Epithelial cell of prostate (primary cell): ENCODE measurements around the gene ACVR1.
"Not testable (repeated sequence)": the region's sequence is repeated elsewhere in the genome, so short reads cannot be mapped to it uniquely, and the experiment has no call there.

Experiments
- DNase-seq: peaks from one replicate; pipeline ENCODE4 v3.0.0-alpha.2; 2011; ENCODE audit warnings: low read depth, low spot score
- H3K27ac ChIP-seq: fragments of 450-650 bp; 2 replicates; pipeline ENCODE4 v1.5.1; 2017; ENCODE audit warnings: mild to moderate bottlenecking

The ACVR1 gene

DNA sequence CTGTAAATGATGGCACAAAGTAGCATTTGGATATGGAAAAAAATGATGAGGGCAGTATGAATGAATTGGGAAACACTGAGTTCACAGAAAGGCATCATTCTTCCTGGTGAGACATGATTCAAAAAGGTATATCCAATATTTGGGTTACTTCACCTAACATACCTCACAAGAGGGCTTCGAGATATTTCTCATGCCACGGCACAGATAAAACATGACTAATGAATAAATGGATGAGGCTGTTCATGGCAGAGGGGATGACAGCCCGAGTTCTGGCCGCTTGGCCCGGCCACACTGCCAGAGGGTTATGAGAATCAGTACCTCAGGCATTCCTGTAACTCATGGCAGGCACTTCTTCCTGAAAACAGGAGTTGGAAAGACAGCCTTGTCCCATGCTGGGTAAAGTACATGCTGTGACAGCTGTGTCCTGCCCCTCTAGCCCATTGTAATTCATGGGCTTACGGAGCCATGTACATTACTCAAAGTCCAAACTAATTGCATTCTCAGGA, 131.5 kb downstream of the ACVR1 start:
- no peak for DNase-seq
- no peak overlapping the region for H3K27ac ChIP-seq

GRCh38 chr2:157743051-157743450, 133.1 kb downstream of the ACVR1 start:
- H3K27ac ChIP-seq: no peak overlapping the region
- no peak for DNase-seq

DNA sequence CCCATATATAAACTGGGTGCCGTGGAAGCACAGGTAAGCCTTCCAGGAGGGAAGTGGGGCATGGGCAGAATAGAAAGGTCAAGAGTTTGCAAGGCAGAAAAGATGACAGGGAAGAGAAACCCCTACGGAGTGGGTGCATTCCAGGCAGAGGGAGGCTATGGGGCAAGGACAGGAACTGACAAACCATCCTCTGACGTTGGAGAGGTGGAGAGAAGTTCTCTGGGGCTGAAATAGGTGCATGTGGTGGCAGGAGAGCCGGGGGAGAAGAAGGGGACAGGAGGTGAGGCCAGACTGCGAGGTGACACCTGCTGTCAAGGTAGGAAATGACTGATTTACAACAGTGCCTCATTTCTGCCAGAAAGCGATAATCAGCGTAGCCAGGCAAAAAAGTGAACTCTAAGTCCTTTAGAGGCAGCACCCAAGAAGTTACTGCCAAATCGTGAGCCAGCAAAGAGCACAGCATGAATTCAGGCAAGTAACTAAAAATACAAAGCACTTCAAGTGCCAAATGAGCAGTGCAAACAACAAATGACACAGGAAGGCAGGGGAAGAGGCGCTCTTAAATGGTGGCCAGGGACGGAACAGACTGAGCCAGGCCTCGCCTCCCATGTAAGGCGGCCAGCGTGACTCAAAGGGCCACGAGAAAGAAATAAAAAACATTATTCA, 134.2 kb downstream of the ACVR1 start:
- DNase-seq: no peak
- no peak overlapping the region for H3K27ac ChIP-seq

DNA sequence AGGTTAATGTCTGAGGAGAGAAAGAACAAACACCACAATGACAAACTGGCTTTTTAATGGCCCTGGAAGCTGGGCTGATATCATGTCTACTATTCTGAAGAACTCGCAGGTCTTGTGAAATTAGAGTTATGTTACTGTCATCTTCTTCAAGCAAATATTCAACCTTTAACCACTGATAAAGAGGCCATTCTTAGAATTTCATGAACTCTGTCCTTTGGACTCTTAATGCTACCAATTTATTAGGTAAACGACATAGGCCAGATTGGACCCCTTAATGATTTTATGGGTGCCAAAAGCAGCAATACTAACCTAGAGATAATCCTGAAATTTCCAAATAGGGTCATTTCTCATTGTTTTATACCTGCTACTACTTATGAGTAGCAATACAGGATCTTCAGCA, 138.5 kb downstream of the ACVR1 start:
- no peak overlapping the region for H3K27ac ChIP-seq
- DNase-seq: no peak

DNA sequence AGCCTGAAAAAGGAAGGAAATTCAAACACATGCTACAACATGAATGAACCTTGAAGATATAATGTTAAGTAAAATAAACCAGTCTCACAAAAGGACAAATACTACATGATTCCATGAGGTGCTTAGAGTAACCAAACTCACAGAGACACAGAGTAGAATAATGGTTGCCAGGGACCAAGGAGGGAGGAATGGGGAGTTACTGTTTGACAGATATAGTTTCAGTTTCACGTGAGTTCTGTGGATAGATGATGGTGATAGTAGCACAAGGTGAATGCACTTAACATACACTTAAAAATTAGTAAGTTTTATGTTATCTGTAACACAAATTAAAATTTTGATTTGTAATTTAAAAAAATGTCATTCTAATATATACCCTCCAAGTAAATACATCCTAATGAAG, 140.6 kb downstream of the ACVR1 start:
- no peak for DNase-seq

GRCh38 chr2:157733263-157733662, 142.9 kb downstream of the ACVR1 start:
- no peak overlapping the region for H3K27ac ChIP-seq
- no peak for DNase-seq

More for the DNA sequence above, 140.6 kb downstream of the ACVR1 start:
- H3K27ac ChIP-seq: no peak overlapping the region

DNA sequence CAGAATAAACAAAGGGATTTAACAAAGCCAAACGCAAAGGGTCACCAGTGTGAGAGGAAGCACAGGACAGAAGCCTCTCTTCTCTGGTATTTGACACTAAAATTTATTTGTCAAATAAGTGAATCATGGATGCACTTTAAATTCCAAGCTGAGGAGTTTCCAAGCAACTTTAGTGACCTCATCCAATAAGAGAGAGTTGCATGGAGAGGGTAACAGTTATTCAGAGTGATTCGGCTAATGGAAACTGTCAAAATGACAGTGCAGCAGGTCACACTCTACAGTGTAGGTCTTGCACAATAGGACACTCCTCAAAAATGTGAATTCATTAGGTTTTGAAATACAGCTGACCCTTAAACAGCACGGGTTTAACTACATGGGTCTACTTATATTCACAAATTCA, 143.5 kb downstream of the ACVR1 start:
- DNase-seq: no peak
- no peak overlapping the region for H3K27ac ChIP-seq

GRCh38 chr2:157727693-157728092, 148.4 kb downstream of the ACVR1 start:
- no peak for DNase-seq
- no peak overlapping the region for H3K27ac ChIP-seq

- no peak for DNase-seq
- no peak overlapping the region for H3K27ac ChIP-seq
Observed at GRCh38 chr2:157726946-157727345, 149.2 kb downstream of the ACVR1 start.

DNA sequence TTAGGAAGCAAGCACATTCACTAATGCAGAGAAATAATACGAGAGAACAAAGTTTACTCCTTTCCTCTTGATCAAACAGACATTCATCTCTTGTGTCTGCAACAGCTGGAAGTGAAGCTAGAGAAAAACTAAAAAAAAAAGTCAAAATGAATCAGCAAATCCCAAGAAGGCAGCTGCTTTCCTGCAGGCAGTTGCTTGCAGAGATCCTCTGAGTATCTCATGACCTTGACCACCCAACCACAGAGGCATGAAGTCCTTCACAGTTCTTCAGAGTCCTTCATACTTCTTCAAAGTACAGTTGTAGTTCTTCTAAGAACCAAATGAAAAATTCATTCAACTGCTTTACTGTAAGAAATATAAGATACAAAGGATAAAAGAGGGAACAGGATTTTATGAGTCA, 150.3 kb downstream of the ACVR1 start:
- H3K27ac ChIP-seq: no peak overlapping the region

DNA sequence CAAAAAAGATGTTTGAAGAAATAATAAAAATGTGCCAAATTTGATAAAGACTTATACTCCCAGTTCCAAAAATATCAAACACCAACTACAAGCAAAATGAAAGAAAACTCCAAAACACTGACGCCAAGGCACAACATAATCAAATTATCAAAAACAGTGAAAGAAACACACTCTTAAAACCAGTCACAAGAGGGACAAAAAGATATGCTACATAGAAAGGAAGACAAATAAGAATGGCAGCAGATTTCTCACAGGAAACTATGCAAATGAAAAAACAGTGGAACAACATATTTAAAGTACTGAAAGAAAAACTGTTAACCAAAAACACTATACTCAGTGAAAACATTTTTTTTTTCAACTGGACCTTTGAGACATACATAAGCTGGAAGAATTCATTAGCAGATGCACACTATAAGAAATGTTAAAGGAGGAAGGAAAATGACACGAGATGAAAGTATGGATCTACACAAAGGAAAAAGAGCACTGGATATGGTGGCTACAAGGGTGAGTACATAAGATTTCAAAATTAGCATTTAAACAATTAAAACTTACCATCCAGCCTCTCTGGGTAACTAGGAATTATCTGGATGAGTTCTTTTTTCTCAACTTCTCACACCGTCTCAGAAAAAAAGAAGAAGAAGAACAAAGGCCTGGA, 153.4 kb downstream of the ACVR1 start:
- no peak for DNase-seq
- H3K27ac ChIP-seq: no peak overlapping the region

More for the DNA sequence above, 150.3 kb downstream of the ACVR1 start:
- DNase-seq: no peak

GRCh38 chr2:157720504-157720903, 155.6 kb downstream of the ACVR1 start:
- DNase-seq: no peak
- H3K27ac ChIP-seq: no peak overlapping the region

- H3K27ac ChIP-seq, DNase-seq: not testable (repeated sequence)
Observed at GRCh38 chr2:157704653-157705052, 171.5 kb downstream of the ACVR1 start.

DNA sequence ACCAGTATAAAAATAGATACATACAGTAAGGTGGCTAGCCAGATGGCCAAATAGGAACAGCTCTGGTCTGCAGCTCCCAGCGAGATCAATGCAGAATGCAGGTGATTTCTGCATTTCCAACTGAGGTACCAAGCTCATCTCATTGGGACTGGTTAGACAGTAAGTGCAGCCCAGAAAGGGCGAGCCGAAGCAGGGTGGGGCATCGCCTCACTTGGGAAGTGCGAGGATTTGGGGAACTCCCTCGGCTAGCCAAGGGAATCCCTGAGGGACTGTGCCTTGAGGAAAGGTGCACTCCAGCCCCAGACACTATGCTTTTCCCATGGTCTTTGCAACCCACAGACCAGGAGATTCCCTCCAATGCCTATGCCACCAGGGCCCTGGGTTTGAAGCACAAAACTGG, 172.0 kb downstream of the ACVR1 start:
- not testable (repeated sequence) for DNase-seq, H3K27ac ChIP-seq

DNA sequence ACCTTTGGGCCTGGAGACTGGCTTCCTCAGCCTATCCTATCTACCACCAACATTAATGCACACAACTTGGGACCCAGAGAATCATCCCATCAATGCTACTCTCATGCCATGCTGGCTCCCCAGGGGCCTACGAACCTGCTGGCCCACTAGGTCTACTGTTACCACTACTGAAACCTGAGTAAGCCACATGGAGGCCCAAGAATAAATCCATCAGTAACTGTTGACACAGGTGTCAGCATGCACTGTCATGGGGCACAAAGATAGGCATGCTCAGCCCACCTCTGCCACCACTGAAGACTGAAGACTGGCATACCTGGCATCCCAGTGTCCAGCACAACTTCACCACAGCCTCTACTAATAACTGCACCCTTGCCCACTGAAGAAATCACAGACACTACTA, 176.3 kb downstream of the ACVR1 start:
- DNase-seq: no peak
- H3K27ac ChIP-seq: no peak overlapping the region

DNA sequence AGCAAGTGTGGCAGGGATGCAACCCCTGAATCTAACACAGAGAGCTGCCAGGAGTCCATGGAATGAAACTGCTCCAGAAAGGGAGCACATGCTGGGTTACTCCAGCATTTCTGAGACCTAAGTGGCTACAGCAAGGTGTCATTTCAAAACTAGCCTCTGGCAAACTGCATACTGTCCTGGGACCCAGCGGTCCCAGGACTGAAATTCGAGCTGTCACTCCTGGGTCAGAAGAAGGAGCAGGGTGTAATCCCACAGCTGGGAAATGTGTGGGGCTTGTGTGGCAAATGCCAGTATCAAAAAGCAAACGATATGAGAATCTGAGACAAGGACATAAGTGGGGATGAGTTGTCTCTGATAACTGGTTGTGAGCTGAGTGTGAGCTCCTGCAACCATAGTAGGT, 177.1 kb downstream of the ACVR1 start:
- no peak overlapping the region for H3K27ac ChIP-seq
- DNase-seq: no peak

GRCh38 chr2:157698430-157698829, 177.7 kb downstream of the ACVR1 start:
- no peak for DNase-seq
- no peak overlapping the region for H3K27ac ChIP-seq

- no peak for DNase-seq
- no peak overlapping the region for H3K27ac ChIP-seq
Observed at GRCh38 chr2:157696036-157696435, 180.1 kb downstream of the ACVR1 start.

GRCh38 chr2:157692768-157693167, 183.4 kb downstream of the ACVR1 start:
- peak overlapping the region; percentile 65 for H3K27ac ChIP-seq
- DNase-seq: peak; percentile 97

DNA sequence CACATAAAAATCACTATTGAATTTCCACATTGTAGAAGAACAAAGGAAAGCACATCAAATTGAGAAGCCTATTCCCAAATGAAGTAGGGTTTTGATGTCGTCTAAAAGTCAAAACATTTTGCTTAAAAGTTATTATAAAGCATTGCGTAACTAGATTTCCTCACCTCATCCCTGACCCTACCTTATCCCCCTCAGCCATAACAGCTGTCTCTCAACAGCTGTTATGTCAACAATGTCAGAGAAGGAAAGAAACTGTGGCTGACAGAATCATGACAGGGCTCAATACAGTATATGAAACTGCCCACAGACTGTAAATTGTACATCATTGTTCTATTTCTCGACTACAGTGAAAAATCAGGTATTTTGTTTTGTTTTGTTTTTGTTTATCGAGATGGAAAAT, 184.4 kb downstream of the ACVR1 start:
- H3K27ac ChIP-seq: peak overlapping the region; percentile 65
- no peak for DNase-seq

DNA sequence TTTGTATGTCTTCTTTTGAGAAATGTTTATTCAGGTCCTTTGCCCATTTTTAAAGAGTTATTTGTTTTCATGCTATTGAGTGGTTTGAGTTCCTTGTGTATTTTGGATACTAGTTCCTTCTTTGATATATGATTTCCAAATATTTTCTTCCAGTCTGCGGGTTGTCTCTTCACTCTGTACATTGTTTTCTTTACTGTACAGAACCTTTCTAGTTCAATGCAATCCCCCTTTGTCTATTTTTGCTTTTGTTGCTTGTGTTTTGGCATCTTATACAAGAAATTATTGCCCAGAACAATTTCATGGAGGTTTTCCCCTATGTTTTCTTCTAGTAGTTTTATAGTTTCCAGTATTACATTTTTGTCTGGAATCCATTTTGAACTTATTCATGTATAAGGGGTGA, 185.0 kb downstream of the ACVR1 start:
- DNase-seq: no peak
- H3K27ac ChIP-seq: no peak overlapping the region
